Esophagus muscularis mucosa (tissue), 3 donors: ENCODE results near the gene FAIM.
"Not testable (repeated sequence)": the region's sequence is repeated elsewhere in the genome, so short reads cannot be mapped to it uniquely, and the experiment has no call there.

Experiments
- CTCF ChIP-seq, 3 experiments: fragments of 200-600 bp in 2 of 3; fragments of 450-650 bp in 1 of 3; sonication (generic) in 2 of 3; IDR thresholded peaks; one replicate each; pipeline ENCODE4 v1.5.1; 2017 to 2019; ENCODE audit warnings: antibody characterized with exemption in 3 of 3, mild to moderate bottlenecking in 2 of 3, moderate library complexity in 1 of 3
- POLR2AphosphoS5 ChIP-seq, 2 donors: sonication (generic); formaldehyde crosslinking; IDR thresholded peaks; one replicate each; pipeline ENCODE4 v1.6.1; 2017; ENCODE audit warnings: antibody characterized with exemption in 2 of 2

- not testable (repeated sequence) for TF ChIP-seq CTCF, POLR2AphosphoS5 (IDR thresholded peaks at IDR 0.05)
Observed at GRCh38 chr3:138604106-138604595, 4.4 kb upstream of the FAIM start.
